Motor neuron (in vitro differentiated cells): ENCODE measurements around the gene SCN3A. TPM values are rescaled to one million over a fixed set of nuclear protein-coding genes. Genes with fewer than 3 reads are reported as not detected.

ENCODE experiments used
- ATAC-seq, 8 experiments: fragments of 200-7000 bp; cut with Tn5 transposase; replicated peaks in 6 of 8; 2 replicates each; pipeline ENCODE4 v1.8.0; 2021; ENCODE audit warnings: mild to moderate bottlenecking in 8 of 8, moderate library complexity in 8 of 8
- H3K27ac ChIP-seq, 2 donors: fragments of 250-450 bp; sonication (Bioruptor Pico); 2 replicates each; pipeline ENCODE4 v1.9.0; 2021; ENCODE audit warnings: antibody characterized with exemption in 2 of 2, mild to moderate bottlenecking in 2 of 2, moderate library complexity in 1 of 2
- H3K4me1 ChIP-seq, 2 donors: fragments of 250-450 bp; sonication (Bioruptor Pico); replicated peaks in 1 of 2; 2 replicates each; pipeline ENCODE4 v1.6.1; 2021; ENCODE audit warnings: antibody characterized with exemption in 2 of 2, mild to moderate bottlenecking in 2 of 2, moderate library complexity in 1 of 2
- H3K4me3 ChIP-seq, 5 donors: fragments of 250-450 bp; sonication (Bioruptor Pico); 2 replicates each; pipeline ENCODE4 v1.9.0; 2021; ENCODE audit warnings: antibody characterized with exemption in 5 of 5, mild to moderate bottlenecking in 5 of 5, moderate library complexity in 4 of 5
- WGBS, 10 experiments: fragments of 450-650 bp; shearing (Covaris generic); methylation state at CpG; one replicate each; pipeline ENCODE4 v1.0.0; 2022; 5-methylcytosine and 5-hydroxymethylcytosine counted together
- in situ Hi-C, 9 experiments: fragments of 400-800 bp; cut with MboI; loops; one replicate each; pipeline ENCODE4 v1.15.0; 2021; ENCODE audit warnings: low sequenced_read_pairs in 9 of 9, low pct_unique_long_range_greater_than_20kb in 2 of 9; ENCODE audit not compliant: unreplicated experiment in 9 of 9
- total RNA-seq, 8 experiments: library from RNA; unstranded; fragments of 300-600 nt; gene quantifications; 2 replicates each; pipeline versions ENCODE4 v1.2.3 to v1.2.4, GENCODE V29; 2022

Gene SCN3A
- total RNA-seq, 8 experiments from 2014 or later, result 0.66 to 42.0 (median 26.2) TPM

DNA sequence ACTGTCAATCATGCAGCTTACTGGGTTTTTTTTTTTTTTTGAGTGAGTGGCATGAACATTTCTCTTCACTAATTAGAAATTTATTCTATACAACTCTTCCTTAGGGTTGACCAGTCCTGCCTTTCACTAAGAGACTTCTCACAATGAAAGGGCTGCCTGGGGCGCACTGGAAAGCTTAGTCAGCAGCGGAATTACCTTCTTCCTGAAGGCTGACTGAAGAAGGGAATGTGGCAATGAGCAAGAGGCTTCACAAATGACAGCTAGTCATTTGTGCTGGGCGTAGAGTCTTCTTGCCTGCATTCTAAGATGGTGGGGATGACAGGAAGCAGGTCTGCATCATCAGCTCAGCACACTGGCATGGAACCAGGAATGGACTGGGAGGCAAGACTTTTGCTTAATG lies 15.6 kb upstream of the SCN3A start:
- WGBS, 10 experiments, result 15 to 97% (median 77%) methylated on average over 2 to 3 of the region's 3 CpGs; no CpG with 5 or more reads in 1 of the 10 experiments
- no peaks in the 10 kb centered on the region for H3K4me1 ChIP-seq
- in situ Hi-C loops, result loop anchor here in 1 of 9 experiments (25.0 kb wide), 1 partner anchor 207 kb away; no protein-coding TSS in a partner anchor
- no peak overlapping the region for H3K4me3 ChIP-seq
- peak in 2 of 8 experiments; percentile 46 to 62 for ATAC-seq
- H3K27ac ChIP-seq, result no peak overlapping the region

DNA sequence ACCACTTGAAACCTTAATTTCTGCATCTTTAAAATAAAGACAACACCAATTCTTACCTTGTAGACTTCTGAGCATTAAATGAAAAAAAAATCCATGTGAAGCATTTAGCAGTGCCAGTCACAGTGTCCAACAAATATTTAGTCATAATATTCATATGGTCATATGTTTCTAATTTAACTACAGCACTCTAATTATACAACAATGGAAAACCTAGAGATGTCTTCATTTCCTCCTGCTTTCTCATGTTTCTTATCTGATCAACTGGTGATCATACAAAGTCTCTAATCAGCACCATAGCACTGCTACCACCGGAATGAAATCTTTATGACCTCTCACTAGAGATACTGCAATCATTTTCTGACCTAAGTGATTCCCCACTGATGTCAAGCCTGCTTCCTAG lies 10.2 kb upstream of the SCN3A start:
- Histone ChIP-seq H3K4me3 (no peak overlapping the region), H3K27ac (no peak overlapping the region), H3K4me1 (no peaks in the 10 kb centered on the region)
- 13 to 100% (median 100%) methylated on average over 1 of the region's 1 CpG; no CpG with 5 or more reads in 7 of the 10 experiments for WGBS, 10 experiments
- no peak for ATAC-seq
- in situ Hi-C loops, result loop anchor here in 1 of 9 experiments (25.0 kb wide), 1 partner anchor 202 kb away; no protein-coding TSS in a partner anchor

DNA sequence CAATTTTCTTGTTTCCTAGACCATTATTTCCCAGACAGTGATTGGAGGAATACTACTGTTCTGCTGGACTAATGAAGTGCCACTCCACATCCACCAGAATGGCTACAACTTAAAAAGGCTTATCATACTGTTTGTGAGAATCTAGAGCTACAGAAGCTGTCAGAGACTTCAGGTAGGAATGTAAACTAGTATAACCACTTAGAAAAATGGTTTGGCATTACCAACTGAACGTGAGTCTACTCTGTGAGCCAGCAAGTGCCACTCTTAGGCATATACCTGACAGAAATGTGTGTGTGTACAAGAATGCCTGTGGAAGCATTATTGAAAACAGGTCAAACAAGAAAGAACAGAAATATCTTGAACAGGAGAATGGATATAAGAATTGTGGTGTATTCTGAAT lies 4.2 kb upstream of the SCN3A start:
- Histone ChIP-seq H3K27ac (no peak overlapping the region), H3K4me1 (no peaks in the 10 kb centered on the region), H3K4me3 (no peak overlapping the region)
- 17 to 100% (median 76%) methylated on average over 1 of the region's 1 CpG; no CpG with 5 or more reads in 4 of the 10 experiments for WGBS, 10 experiments
- ATAC-seq, result no peak
- in situ Hi-C loops, result loop anchor here in 4 of 9 experiments (10.0 to 25.0 kb wide), 4 partner anchors 183 to 203 kb away; no protein-coding TSS in a partner anchor

DNA sequence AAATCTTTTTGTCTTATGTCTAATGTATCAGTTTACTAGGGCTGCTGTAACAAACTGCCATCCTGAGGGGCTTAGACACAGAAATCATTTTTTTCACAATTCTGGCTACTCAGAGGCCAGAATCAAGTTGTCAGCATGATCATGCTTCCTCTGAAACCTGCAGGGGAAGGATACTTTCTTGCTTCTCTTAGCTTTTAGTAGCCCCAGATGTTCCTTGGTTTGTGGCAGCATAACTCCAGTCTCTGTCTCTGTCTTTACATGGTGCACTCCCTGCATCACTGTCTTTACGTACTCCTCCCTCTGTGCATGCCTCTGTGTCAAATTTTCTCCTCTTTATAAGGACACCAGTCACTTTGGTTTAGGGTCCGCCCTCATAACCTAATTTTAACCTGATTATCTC lies 2.0 kb upstream of the SCN3A start:
- ATAC-seq, result no peak
- WGBS, 10 experiments, result 0 to 100% (median 88%) methylated on average over 1 to 2 of the region's 2 CpGs; no CpG with 5 or more reads in 5 of the 10 experiments
- no peak overlapping the region for H3K4me3 ChIP-seq
- peaks cover 0 to 10% of the 10 kb centered on the region in 2 donors for H3K4me1 ChIP-seq
- in situ Hi-C loops, result loop anchor here in 4 of 9 experiments (10.0 to 25.0 kb wide), 4 partner anchors 181 to 201 kb away; no protein-coding TSS in a partner anchor
- H3K27ac ChIP-seq, result no peak overlapping the region

DNA sequence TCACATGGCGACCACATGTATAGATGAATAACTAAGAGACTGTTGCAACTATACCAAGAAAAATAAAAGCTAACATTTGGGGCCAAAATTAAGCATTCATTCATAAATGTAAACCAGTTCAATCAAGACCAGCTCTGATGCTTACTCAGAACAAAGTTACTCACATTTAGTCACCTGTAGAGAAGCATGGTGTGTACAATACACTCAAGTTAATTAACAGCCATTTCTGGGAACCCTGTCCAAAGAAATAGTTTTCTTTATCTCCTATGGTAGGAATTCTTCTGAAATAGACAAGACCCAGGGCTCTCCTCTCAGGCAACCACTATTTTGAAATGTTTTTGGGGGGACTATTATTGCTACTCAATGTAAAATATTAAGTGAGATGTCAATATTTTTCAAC lies 1.6 kb downstream of the SCN3A start:
- peak in 4 of 8 experiments; percentile 12 to 36 (median 22) for ATAC-seq
- in situ Hi-C loops, result loop anchor here in 4 of 9 experiments (10.0 to 25.0 kb wide), 4 partner anchors 177 to 197 kb away; no protein-coding TSS in a partner anchor
- no peak overlapping the region for H3K27ac ChIP-seq
- H3K4me3 ChIP-seq, result peak overlapping the region; percentile 23 to 50 (median 42)
- H3K4me1 ChIP-seq, result peaks cover 9 to 32% of the 10 kb centered on the region in 2 donors
- 20 to 100% (median 80%) methylated on average over 1 of the region's 1 CpG; no CpG with 5 or more reads in 3 of the 10 experiments for WGBS, 10 experiments

DNA sequence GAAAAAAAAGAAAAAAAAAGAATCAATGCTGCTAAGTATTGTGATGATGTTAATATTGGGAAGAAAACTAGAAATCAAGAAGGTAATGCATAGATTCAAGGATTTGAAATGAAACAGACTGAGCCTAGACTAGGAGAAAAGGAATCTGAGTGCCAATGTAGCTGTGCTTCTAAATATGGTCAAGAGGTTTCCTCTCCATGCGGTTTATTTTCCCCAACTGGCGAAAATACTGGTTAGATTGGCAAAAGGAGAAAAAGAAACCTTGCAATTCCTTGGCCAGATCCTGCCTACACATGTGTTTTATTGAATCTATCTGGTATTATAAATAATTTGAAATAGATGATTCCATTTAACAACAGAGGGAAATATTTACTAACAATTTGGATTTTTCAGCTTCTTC lies 5.7 kb downstream of the SCN3A start:
- WGBS, 10 experiments, result 27 to 95% (median 73%) methylated on average over 2 of the region's 2 CpGs
- in situ Hi-C loops, result loop anchor here in 2 of 9 experiments (25.0 kb wide), 1 partner anchor 186 kb away; no protein-coding TSS in a partner anchor
- no peak for ATAC-seq
- H3K4me1 ChIP-seq, result peaks cover 9 to 49% of the 10 kb centered on the region in 2 donors
- no peak overlapping the region for H3K4me3 ChIP-seq
- H3K27ac ChIP-seq, result no peak overlapping the region

DNA sequence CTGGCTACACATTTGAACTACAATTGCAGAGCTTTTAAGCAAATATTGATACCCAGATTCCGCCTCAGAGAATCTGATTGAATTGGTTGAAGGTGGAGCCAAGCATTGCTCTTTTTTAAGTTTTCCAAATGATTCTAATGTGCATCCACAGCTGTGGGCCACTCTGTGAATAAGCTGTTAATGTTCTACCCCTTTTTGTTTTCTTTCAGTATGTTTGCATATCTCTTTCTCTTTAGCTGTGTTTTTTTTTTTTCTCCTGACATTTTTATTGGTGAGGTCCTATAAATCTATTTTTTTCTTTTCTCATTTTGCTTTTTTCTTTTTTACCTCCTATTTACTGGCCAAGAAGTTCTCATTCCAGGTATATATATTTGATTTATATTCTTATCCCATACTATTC lies 6.5 kb downstream of the SCN3A start:
- in situ Hi-C loops, result loop anchor here in 2 of 9 experiments (25.0 kb wide), 1 partner anchor 185 kb away; no protein-coding TSS in a partner anchor
- Histone ChIP-seq H3K4me3 (no peak overlapping the region), H3K27ac (no peak overlapping the region), H3K4me1 (peaks cover 9 to 49% of the 10 kb centered on the region in 2 donors)
- WGBS, 10 experiments, result 56 to 100% (median 83%) methylated on average over 1 of the region's 1 CpG; no CpG with 5 or more reads in 1 of the 10 experiments
- ATAC-seq, result peak in 1 of 8 experiments; percentile 43

DNA sequence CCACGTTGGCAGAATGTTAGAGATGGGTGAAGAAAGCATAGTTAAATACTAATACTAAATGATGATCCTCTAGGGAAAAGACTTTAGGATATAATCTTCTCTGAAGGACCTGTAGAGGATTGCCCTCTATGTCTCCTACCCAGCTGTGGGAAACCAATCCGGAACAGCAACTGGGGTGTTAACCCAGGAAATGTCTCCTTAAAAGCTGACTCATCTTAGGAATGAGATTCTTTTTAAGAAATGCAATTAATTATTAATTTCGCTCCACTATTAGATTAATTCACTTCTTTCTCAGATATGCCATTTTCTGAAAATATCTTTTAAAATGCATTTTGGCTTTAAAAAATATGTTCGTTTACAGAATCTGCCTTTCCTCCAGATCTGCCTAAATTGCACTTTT lies 7.4 kb downstream of the SCN3A start:
- Histone ChIP-seq H3K27ac (no peak overlapping the region), H3K4me1 (peaks cover 9 to 44% of the 10 kb centered on the region in 2 donors), H3K4me3 (no peak overlapping the region)
- in situ Hi-C loops, result loop anchor here in 2 of 9 experiments (25.0 kb wide), 1 partner anchor 184 kb away; no protein-coding TSS in a partner anchor
- WGBS, 10 experiments, result 31 to 95% (median 67%) methylated on average over 2 to 4 of the region's 4 CpGs
- ATAC-seq, result no peak

DNA sequence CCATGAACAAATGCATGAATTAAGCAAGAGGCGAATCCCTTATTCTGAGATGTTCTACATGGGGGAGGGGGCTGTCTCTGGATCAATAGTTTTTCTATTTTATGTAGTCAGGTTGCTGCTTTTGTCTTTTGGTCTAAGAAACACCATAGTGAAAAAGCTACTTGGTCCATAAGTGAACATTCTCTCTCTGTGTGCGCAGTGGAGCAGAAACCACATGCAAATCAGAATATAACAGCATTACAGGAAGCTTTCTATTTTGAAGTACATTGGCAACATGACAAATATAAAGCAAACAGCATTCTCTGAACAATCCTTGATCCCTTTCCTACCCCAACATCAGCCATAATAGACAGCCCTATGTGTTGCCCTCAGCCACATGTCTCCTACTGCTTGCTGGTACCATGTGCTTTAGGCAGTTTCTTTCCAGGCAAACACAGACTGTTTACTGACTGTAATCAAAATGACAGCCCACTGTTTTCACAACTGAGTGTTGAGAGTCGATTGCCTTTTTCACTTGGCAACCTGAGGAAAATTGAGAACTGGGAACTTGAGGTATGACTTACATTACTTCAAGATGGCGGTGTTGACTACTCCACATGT lies 10.6 kb downstream of the SCN3A start:
- WGBS, 10 experiments, result 39 to 100% (median 93%) methylated on average over 1 to 4 of the region's 4 CpGs; no CpG with 5 or more reads in 1 of the 10 experiments
- in situ Hi-C loops, result loop anchor here in 2 of 9 experiments (25.0 kb wide), 1 partner anchor 181 kb away; no protein-coding TSS in a partner anchor
- Histone ChIP-seq H3K4me1 (peaks cover 5 to 31% of the 10 kb centered on the region in 2 donors), H3K4me3 (no peak overlapping the region), H3K27ac (no peak overlapping the region)
- peak in 3 of 8 experiments; percentile 34 to 97 (median 68) for ATAC-seq

DNA sequence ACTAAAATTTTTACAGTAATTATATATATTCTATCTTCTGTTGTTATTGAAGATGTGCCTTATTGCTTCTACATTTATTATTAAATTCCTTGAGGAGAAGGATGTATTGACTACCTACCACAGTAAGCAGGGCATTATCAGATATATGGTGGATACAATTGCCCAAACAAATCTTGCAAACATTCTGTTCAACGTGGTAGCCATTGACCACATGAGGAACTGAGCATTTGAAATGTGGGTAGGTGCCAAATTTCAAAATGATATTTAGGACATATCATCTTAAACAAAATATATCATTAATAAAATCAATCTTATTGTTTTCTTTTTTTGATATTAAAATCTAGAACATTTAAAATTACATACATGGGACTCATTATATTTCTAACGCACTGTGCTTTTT lies 11.1 kb downstream of the SCN3A start:
- in situ Hi-C loops, result loop anchor here in 2 of 9 experiments (25.0 kb wide), 1 partner anchor 180 kb away; no protein-coding TSS in a partner anchor
- WGBS, 10 experiments, result 0 to 100% (median 90%) methylated on average over 1 to 2 of the region's 2 CpGs
- ATAC-seq, result no peak
- peaks cover 4 to 25% of the 10 kb centered on the region in 2 donors for H3K4me1 ChIP-seq
- H3K4me3 ChIP-seq, result no peak overlapping the region
- no peak overlapping the region for H3K27ac ChIP-seq

DNA sequence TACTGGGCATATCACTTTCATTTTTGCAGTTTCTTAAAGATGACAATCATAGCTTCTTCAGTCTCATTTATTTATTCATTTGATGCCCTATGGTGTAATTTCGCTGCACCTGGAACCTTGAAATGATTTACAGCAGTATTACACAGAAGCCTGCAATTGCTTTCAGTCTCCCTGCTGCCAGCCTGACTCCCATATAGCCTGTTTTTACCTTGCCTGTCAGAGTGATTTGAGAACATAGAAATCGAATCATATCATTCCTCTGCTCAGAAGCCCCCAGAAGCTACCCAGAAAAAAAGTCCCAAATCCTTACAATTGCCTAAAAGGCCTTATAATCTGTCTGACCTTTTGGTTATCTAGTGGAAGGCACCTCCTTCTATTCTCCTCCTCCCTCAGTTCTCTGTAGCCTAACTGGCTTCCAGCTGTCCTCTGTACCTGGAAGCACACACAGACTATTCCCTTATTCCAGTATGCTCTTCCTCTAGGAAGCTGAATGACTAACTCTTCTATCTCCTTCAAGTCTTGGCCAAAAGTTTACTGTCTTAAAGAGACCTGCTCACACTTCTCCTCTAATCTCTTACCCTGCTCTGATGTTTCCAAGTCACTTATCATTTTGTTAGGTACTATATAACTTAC lies 12.6 kb downstream of the SCN3A start:
- in situ Hi-C loops, result loop anchor here in 2 of 9 experiments (25.0 kb wide), 1 partner anchor 179 kb away; no protein-coding TSS in a partner anchor
- 0 to 83% (median 38%) methylated on average over 1 to 2 of the region's 2 CpGs; no CpG with 5 or more reads in 1 of the 10 experiments for WGBS, 10 experiments
- Histone ChIP-seq H3K27ac (no peak overlapping the region), H3K4me1 (peaks cover 4 to 10% of the 10 kb centered on the region in 2 donors), H3K4me3 (no peak overlapping the region)
- ATAC-seq, result peak in 5 of 8 experiments; percentile 15 to 66 (median 53)

DNA sequence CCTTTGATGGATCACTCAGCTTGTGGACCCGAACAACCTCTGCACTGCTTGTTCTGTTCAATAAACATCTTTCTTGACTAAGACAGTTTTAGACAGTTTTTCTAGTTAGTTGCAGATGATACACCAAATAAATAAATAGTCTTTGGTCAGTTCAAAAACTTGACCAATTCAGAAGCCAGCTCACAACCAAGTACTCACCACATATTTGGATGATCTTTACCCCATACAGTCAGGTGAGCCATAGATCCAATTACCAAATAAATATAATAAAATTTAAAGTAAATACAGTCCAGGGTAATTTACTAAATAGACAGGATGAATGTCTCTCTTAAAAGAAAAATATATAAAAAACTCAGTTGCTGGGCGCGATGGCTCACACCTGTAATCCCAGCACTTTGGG lies 18.2 kb downstream of the SCN3A start:
- H3K4me3 ChIP-seq, result no peak overlapping the region
- WGBS, 10 experiments, result 50 to 100% (median 86%) methylated on average over 1 to 3 of the region's 3 CpGs; no CpG with 5 or more reads in 3 of the 10 experiments
- H3K27ac ChIP-seq, result no peak overlapping the region
- no peak for ATAC-seq
- in situ Hi-C loops, result loop anchor here in 2 of 9 experiments (25.0 kb wide), 1 partner anchor 173 kb away; no protein-coding TSS in a partner anchor
- H3K4me1 ChIP-seq, result peaks cover 0 to under 1% of the 10 kb centered on the region in 2 donors
